Ishikawa (cell line): Measurements from ENCODE around the gene SLC25A53.

Experiments used
- CEBPB ChIP-seq: IDR thresholded peaks from 2 replicates; pipeline ENCODE4 v1.6.1; 2012
- CREB1 ChIP-seq: IDR thresholded peaks from 2 replicates; pipeline ENCODE4 v1.6.1; 2012; ENCODE audit warnings: low read depth
- EGR1 ChIP-seq: IDR thresholded peaks from 2 replicates; pipeline ENCODE4 v1.6.1; 2012
- EP300 ChIP-seq: IDR thresholded peaks from 2 replicates; pipeline ENCODE4 v1.6.1; 2012; ENCODE audit warnings: borderline replicate concordance
- FOXM1 ChIP-seq: IDR thresholded peaks from 2 replicates; pipeline ENCODE4 v1.6.1; 2012; ENCODE audit warnings: low read depth, borderline replicate concordance
- NFIC ChIP-seq: IDR thresholded peaks from 2 replicates; pipeline ENCODE4 v1.6.1; 2012
- RAD21 ChIP-seq: IDR thresholded peaks from 2 replicates; pipeline ENCODE4 v1.6.1; 2012; ENCODE audit warnings: low read depth
- TAF1 ChIP-seq: IDR thresholded peaks from 2 replicates; pipeline ENCODE4 v1.6.1; 2012; ENCODE audit warnings: low read depth, mild to moderate bottlenecking
- TCF12 ChIP-seq: IDR thresholded peaks from 2 replicates; pipeline ENCODE4 v1.6.1; 2012; ENCODE audit warnings: low read depth
- TEAD4 ChIP-seq: IDR thresholded peaks from 2 replicates; pipeline ENCODE4 v1.6.1; 2012
- YY1 ChIP-seq: IDR thresholded peaks from 2 replicates; pipeline ENCODE4 v1.6.1; 2012; ENCODE audit warnings: low read depth
- ZBTB7A ChIP-seq: IDR thresholded peaks from 2 replicates; pipeline ENCODE4 v1.6.1; 2012; ENCODE audit warnings: low read depth
- TF ChIP-seq, protein P1 (sequence below): IDR thresholded peaks from 2 replicates; pipeline ENCODE4 v1.6.1; 2012; ENCODE audit warnings: low read depth, mild to moderate bottlenecking
- TF ChIP-seq, protein P2 (sequence below): IDR thresholded peaks from 2 replicates; pipeline ENCODE4 v1.6.1; 2012
- TF ChIP-seq, protein P3 (sequence below): IDR thresholded peaks from 2 replicates; pipeline ENCODE4 v1.6.1; 2012

Gene SLC25A53

DNA sequence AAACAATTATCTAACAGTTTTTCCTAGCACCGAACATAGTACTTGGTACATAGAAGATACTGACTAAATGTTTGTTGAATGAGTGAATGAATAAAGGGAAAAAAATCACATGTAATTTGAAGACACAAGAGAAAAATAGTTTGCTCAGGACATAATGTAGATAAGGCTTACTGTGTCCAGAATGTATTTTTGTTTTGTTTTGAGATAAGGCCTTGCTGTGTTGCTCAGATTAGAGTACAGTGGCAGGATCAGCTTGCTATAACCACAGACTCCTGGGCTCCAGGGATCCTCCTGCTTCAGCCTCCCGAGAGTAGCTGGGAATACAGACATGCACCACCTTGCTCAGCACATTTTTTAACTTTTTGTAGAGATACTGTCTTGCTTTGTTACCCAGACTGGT is 16.0 kb upstream of the SLC25A53 start:
- no peak for TF ChIP-seq ZBTB7A
- no peak for TF ChIP-seq FOXM1
- TF ChIP-seq, protein P1, sequence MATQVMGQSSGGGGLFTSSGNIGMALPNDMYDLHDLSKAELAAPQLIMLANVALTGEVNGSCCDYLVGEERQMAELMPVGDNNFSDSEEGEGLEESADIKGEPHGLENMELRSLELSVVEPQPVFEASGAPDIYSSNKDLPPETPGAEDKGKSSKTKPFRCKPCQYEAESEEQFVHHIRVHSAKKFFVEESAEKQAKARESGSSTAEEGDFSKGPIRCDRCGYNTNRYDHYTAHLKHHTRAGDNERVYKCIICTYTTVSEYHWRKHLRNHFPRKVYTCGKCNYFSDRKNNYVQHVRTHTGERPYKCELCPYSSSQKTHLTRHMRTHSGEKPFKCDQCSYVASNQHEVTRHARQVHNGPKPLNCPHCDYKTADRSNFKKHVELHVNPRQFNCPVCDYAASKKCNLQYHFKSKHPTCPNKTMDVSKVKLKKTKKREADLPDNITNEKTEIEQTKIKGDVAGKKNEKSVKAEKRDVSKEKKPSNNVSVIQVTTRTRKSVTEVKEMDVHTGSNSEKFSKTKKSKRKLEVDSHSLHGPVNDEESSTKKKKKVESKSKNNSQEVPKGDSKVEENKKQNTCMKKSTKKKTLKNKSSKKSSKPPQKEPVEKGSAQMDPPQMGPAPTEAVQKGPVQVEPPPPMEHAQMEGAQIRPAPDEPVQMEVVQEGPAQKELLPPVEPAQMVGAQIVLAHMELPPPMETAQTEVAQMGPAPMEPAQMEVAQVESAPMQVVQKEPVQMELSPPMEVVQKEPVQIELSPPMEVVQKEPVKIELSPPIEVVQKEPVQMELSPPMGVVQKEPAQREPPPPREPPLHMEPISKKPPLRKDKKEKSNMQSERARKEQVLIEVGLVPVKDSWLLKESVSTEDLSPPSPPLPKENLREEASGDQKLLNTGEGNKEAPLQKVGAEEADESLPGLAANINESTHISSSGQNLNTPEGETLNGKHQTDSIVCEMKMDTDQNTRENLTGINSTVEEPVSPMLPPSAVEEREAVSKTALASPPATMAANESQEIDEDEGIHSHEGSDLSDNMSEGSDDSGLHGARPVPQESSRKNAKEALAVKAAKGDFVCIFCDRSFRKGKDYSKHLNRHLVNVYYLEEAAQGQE = no peak
- TF ChIP-seq, protein P2, sequence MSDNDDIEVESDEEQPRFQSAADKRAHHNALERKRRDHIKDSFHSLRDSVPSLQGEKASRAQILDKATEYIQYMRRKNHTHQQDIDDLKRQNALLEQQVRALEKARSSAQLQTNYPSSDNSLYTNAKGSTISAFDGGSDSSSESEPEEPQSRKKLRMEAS = no peak
- no peak for TF ChIP-seq TAF1
- no peak for TF ChIP-seq TCF12
- TF ChIP-seq CREB1 = no peak
- TF ChIP-seq, protein P3, sequence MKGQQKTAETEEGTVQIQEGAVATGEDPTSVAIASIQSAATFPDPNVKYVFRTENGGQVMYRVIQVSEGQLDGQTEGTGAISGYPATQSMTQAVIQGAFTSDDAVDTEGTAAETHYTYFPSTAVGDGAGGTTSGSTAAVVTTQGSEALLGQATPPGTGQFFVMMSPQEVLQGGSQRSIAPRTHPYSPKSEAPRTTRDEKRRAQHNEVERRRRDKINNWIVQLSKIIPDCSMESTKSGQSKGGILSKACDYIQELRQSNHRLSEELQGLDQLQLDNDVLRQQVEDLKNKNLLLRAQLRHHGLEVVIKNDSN = no peak
- no peak for TF ChIP-seq NFIC

DNA sequence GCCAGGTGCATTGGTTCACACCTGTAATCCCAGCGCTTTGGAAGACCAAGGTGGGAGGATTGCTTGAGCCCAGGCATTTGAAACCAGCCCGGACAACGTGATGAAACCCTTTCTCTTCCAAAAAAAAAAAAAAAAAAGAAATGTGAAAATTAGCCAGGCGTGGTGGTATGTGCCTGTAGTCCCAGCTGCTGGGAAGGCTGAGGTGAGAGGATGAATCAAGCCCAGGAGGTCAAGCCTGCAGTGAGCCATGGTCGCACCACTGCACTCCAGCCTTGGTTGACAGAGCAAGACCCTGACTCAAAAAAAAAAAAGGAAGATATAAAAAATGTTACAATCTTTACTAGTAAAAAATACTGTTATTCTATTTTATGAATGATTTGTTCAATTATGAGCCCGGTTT is 15.3 kb upstream of the SLC25A53 start:
- TF ChIP-seq CREB1 (no peak), FOXM1 (no peak), RAD21 (no peak), ZBTB7A (no peak), TAF1 (no peak), NFIC (no peak), YY1 (no peak), EGR1 (no peak), EP300 (no peak), TCF12 (no peak), CEBPB (no peak), TEAD4 (no peak)
- TF ChIP-seq, protein P2 = no peak
- TF ChIP-seq, protein P1 = no peak
- TF ChIP-seq, protein P3 = no peak

DNA sequence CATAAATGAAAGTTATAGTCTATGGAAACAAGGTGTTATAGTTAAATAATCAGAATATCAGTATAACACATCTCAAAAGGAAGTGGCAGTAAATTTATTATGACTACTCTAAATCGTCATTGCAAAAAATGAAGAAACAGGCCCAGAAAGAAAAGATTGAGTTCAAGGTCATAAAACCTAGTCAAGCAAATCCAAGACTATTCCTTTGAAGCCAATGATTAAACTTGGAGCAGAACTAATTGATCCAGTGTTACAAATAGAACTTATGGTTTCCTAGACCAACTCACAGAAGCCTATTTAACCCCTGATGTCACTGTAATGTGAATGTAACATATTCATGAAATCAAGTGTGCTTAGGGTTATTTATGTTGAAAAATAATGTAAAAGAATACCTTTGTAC is 11.3 kb upstream of the SLC25A53 start:
- TF ChIP-seq, protein P2 = no peak
- TF ChIP-seq TCF12 (no peak), RAD21 (no peak), YY1 (no peak), CREB1 (no peak), EP300 (no peak), CEBPB (no peak), TAF1 (no peak), EGR1 (no peak), TEAD4 (no peak), FOXM1 (no peak)
- TF ChIP-seq, protein P3 = no peak
- TF ChIP-seq, protein P1 = no peak

DNA sequence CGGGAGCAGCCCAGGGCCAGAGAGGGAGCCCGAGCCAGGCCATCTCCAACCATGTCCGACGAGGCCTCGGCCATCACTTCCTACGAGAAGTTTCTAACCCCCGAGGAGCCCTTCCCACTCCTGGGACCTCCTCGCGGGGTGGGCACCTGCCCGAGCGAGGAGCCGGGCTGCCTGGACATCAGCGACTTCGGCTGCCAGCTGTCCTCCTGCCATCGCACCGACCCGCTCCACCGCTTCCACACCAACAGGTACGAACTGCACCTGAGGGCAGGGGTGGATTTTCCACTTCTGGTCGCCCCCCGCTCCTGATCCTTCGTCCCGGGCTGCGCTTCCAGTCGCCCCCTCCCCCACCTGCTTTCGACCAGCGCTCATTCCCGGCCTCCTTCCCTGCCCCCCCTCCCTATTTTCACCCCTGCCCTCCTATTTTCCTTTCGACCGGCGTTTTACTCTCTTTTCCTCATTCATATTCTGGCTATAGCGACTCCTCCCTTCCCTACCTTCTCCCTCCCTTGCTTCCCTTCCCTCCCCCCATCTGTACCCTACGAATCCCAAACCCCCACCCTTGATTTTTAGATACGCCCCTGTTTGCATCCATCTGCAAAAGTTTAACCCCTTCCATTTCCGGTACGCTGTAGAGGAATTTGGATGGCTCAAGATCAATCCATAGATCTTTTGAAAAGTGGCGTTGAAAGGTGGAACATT is 10.1 kb upstream of the SLC25A53 start:
- TF ChIP-seq FOXM1 = no peak
- TF ChIP-seq, protein P1 = no peak
- TF ChIP-seq TAF1 = no peak
- no peak for TF ChIP-seq CREB1
